GM21390 (cell line): ENCODE measurements around the gene ITLN2.
"Not testable (repeated sequence)": the region's sequence is repeated elsewhere in the genome, so short reads cannot be mapped to it uniquely, and the experiment has no call there.

Experiments
- ATAC-seq: cut with Tn5 transposase; IDR thresholded peaks from one replicate; pipeline ENCODE4 v1.9.1; 2021; ENCODE audit not compliant: unreplicated experiment

Gene ITLN2

GRCh38 chr1:160907976-160908375 lies 46.6 kb downstream of the ITLN2 start:
- ATAC-seq: no peak

GRCh38 chr1:160905617-160905989 lies 49.0 kb downstream of the ITLN2 start:
- ATAC-seq: no peak

- no peak for ATAC-seq
Measured at GRCh38 chr1:160904783-160905616, 49.6 kb downstream of the ITLN2 start.

GRCh38 chr1:160902251-160902650 lies 52.4 kb downstream of the ITLN2 start:
- ATAC-seq: not testable (repeated sequence)

GRCh38 chr1:160901768-160902167 lies 52.8 kb downstream of the ITLN2 start:
- ATAC-seq: no peak

- not testable (repeated sequence) for ATAC-seq
Measured at GRCh38 chr1:160900683-160901082, 53.9 kb downstream of the ITLN2 start.
